D721Med (cell line): ENCODE data around the gene HECW1.

Experiments used
- DNase-seq: peaks from one replicate; pipeline ENCODE4 v3.0.0; 2011; ENCODE audit warnings: low spot score; ENCODE audit not compliant: insufficient read length
- FAIRE-seq: peaks from 2 replicates; lab custom pipeline; 2011; peaks lifted over from hg19 to GRCh38; lab: Jason Lieb, UNC
- TF ChIP-seq, protein P1 (sequence below): IDR thresholded peaks from 2 replicates; pipeline ENCODE4 v1.5.1; 2012; ENCODE audit warnings: mild to moderate bottlenecking, control low read depth; ENCODE audit not compliant: insufficient read depth; ENCODE audit errors: missing control alignments

HECW1 gene

DNA sequence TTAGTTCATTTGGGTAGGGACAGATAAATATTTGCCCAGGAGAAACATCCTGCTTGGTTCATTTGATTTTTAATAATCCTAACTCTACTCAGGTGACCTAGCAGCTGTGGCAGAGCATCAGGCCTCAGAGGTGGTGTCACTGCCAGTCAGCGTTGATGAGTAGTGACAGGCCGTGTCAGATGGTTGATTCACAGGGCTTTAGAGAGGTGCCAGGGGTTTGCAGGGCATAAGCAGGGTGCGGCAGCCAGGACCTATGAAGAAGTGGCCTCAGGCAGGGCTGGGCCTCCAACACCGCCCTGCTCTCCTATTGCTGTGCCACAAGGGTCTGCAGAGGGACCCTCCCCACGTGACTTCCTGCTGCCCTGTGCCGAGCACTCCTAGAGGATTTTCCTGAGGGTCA, 128.1 kb downstream of the HECW1 start:
- TF ChIP-seq, protein P1, sequence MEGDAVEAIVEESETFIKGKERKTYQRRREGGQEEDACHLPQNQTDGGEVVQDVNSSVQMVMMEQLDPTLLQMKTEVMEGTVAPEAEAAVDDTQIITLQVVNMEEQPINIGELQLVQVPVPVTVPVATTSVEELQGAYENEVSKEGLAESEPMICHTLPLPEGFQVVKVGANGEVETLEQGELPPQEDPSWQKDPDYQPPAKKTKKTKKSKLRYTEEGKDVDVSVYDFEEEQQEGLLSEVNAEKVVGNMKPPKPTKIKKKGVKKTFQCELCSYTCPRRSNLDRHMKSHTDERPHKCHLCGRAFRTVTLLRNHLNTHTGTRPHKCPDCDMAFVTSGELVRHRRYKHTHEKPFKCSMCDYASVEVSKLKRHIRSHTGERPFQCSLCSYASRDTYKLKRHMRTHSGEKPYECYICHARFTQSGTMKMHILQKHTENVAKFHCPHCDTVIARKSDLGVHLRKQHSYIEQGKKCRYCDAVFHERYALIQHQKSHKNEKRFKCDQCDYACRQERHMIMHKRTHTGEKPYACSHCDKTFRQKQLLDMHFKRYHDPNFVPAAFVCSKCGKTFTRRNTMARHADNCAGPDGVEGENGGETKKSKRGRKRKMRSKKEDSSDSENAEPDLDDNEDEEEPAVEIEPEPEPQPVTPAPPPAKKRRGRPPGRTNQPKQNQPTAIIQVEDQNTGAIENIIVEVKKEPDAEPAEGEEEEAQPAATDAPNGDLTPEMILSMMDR = no peak
- FAIRE-seq (no peak), DNase-seq (no peak)

DNA sequence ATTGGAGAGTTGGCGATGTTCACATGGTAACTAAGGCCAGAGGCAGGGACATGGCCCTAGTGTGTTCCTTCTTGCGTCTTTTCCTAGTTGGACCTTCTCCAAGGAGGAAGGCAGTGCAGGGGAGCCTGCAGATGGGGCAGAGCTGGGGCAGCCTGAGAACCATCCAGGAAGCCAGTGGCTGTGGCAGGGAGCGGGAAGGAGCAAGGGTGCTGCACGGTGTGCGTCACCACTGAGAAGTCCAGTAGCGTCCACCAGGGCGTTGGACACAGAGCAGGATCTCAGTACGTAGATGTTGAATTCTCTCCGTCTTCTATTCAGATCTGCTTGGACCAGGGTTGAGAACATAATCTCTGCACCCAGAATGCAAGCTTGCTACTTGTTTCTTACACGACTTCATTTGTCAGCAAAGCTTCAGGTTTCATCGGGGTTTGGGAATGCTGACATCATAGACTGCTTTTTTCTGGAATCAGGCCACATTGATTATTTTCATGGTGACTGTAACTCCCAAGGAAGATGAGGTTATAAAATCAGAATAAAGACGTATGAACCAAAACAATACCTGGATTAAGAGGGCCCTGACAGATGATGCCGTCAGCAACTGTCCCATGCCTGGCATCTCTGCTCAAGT, 130.3 kb downstream of the HECW1 start:
- DNase-seq (no peak), FAIRE-seq (no peak)
- TF ChIP-seq, protein P1 = no peak

DNA sequence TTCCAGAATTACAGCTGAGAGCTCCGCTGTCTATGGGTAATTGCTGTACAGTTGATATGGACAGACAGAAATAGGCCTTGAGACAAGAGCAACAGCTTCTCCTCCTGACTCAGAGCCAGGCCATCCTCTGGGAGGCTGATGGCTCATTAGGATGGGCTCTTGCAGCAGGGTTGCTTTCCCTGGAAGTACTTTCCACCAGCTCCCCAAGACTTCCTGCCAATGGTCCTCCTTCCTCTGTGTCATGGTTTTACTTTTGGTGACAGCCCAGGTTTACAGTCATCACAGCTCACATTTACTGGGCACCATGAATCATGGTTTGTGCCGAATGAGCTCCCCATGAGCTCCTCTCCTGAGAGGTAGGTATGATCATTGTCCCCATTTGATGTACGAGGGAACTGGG, 131.8 kb downstream of the HECW1 start:
- TF ChIP-seq, protein P1 = no peak
- DNase-seq = no peak
- FAIRE-seq = no peak

DNA sequence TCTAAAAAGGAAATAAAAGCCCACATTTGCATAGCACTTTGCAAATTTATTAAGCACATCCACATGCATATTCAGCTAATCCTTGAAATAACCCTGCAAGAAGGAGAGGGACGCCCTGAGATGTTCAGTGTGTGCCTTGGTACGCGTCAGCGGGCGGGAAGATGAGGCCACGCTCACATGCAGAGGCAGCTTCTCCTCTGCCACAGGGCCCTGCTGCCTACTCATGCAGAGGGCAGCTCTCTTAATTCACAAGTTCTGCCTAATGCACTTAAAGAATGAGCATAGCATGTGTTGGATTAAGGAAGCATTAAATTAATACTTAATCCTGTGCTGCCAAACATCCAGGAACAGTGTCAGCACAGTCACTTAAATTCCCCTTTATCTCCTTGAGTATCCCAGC, 132.3 kb downstream of the HECW1 start:
- TF ChIP-seq, protein P1 = no peak
- DNase-seq (peak; percentile 61), FAIRE-seq (peak; percentile 69)

DNA sequence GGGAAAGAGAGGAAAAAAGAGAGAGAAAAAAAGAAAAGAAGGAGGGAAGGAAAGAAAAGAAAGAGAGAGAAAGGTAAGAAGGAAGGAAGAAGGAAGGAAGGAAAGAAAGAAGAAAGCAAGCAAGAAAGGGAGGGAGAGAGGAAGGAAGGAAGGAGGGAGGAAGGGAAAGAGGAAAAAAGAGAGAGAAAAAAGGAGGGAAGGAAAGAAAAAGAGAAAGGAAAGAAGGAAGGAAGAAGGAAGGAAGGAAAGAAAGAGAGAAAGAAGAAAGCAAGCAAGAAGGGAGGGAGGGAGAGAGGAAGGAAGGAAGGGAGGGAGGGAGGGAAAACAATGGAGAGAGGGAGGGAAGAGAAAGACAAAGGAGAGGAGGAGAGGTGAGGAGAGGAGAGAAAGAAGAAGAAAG, 135.3 kb downstream of the HECW1 start:
- no peak for FAIRE-seq
- TF ChIP-seq, protein P1 = no peak
- DNase-seq = no peak

DNA sequence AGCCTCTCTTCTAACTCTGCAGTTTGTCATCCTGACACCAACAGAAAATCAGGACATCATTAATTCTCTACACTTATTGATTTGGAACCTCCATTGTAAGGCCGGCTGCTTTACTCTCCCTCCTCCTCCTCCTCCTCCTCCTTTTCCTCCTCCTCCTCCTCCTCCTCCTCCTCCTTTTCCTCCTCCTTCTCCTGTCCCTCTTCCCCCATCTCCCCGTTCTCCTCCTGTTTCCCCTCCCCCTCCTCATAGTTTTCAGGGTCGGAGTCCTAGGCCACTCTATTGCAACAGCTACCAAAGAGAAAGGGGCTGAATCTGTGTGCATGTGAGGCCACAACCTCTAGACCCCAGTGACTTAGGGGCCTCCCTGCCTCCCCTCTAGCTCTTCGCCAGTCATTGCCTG, 136.1 kb downstream of the HECW1 start:
- FAIRE-seq (no peak), DNase-seq (no peak)
- TF ChIP-seq, protein P1 = no peak

DNA sequence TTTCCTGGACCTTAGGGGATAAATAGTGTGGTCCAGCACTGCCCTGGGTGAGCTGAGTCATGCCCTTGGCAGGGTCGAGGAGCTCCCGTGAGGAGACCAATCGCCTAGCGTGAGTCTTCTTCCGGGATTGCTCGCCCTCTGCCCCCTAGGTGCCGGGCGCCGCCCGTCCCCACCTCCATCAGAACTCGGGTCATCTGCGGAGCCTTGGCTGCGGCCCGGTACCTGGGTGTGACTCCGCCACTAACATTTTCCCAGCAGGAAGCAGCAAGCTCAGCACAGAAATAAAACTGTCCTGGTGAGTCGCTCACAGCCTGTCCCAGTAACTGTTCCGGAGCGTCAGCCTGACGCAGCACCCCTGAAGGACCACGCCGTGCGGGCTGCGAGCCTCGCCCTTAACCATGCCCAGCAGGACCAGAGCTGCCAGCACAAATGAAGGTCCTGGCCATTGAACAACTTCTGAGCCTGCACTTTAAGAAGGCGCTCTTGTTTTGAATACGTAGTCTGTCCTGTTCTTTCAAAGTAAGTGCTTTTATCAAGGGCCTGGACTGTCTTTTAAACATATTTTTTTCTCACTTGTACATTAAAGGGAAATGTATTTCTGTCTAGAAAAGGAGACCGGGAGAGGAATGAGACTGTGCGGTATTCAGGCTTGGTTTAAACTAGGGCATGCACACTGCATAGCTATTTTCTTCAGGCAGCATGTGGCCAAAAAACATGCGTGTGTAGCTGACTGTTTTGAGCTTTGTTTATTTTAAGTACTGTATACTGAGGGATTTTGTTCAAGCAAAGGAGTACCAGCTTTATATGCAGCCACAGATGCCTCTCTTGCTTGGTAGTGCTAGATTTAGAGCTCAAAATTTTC, 136.7 kb downstream of the HECW1 start:
- DNase-seq (no peak), FAIRE-seq (no peak)
- TF ChIP-seq, protein P1 = no peak
